ENCODE results near the gene KIAA0586. TPM values are rescaled to one million over a fixed set of nuclear protein-coding genes. Genes with fewer than 3 reads are reported as not detected.

KIAA0586 gene
- total and polyA plus RNA-seq, 10 of the 15 experiments (the other 5 are each of a cell fraction or from before 2014, with no cell fraction given), result 7.1 to 27.6 (median 19.1) TPM

- SMC1A ChIA-PET (ENCODE audit: uncharacterized antibody, unreplicated experiment), result no interaction called here
- CTCF ChIA-PET, result interaction anchor here (0.6 kb wide), 1 partner anchor 60 kb away, joined by 3 read pairs; no protein-coding TSS in a partner anchor
- H3K4me2 ChIP-seq (ENCODE audit: control insufficient read depth, insufficient read depth), result no peak overlapping the region
- ATAC-seq (peak; percentile 58), DNase-seq (ENCODE audit: low read depth, low spot score) (no peak), FAIRE-seq (no peak)
- intact Hi-C loops (cut with micrococcal nuclease; ENCODE audit: unreplicated experiment), result no loop called here
- no peak overlapping the region for H3K9ac ChIP-seq (ENCODE audit: control insufficient read depth, insufficient read depth, low read length)
- no peaks in the 10 kb centered on the region for H3K4me1 ChIP-seq (ENCODE audit: control insufficient read depth, insufficient read depth, low read length)
- no peak overlapping the region for H3K27ac ChIP-seq (ENCODE audit: control insufficient read depth, insufficient read depth)
- WGBS (ENCODE audit: insufficient coverage, insufficient replicate concordance, low lambda C conversion rate, missing lambda C conversion rate), result 56% methylated on average over 3 of the region's 3 CpGs
- H4K20me1 ChIP-seq (ENCODE audit: control insufficient read depth, insufficient read depth), result no peaks in the 10 kb centered on the region
- in situ Hi-C loops (cut with MboI), result no loop called here
- RAD21 ChIA-PET (ENCODE audit: unreplicated experiment), result no interaction called here
- no peaks in the 10 kb centered on the region for H3K27me3 ChIP-seq (replicated peaks in 1 of 2; ENCODE audit: control insufficient read depth in 2 of 2, insufficient read depth in 2 of 2, low read length in 1 of 2)
- H3K4me3 ChIP-seq, result no peak overlapping the region
- H3K36me3 ChIP-seq (ENCODE audit: control insufficient read depth in 2 of 2, insufficient read depth in 2 of 2, low read length in 1 of 2), result no peaks in the 10 kb centered on the region
- no peaks in the 10 kb centered on the region for H3K79me2 ChIP-seq (ENCODE audit: control insufficient read depth, insufficient read depth, low read length)
- no TSS peak for BruUV-seq (replicated peaks)
- POLR2A ChIA-PET, result interaction anchor here (0.7 kb wide), 1 partner anchor 20 kb away, joined by 3 read pairs; no protein-coding TSS in a partner anchor
- H2AFZ ChIP-seq (ENCODE audit: control insufficient read depth, low read depth, low read length), result no peak overlapping the region
- no peaks in the 10 kb centered on the region for H3K9me3 ChIP-seq (replicated peaks; ENCODE audit: control insufficient read depth, insufficient read depth, low read length)
- TF ChIP-seq SMAD1 (IDR thresholded peaks at IDR 0.05; ENCODE audit: low read depth, partially characterized antibody), result no peak
- TF ChIP-seq ZBTB33 (IDR thresholded peaks at IDR 0.05), result no peak
- TF ChIP-seq TCF3 (IDR thresholded peaks at IDR 0.05; ENCODE audit: borderline replicate concordance, insufficient read depth, low read depth, low read length), result no peak
- TF ChIP-seq SKIL (IDR thresholded peaks at IDR 0.05; ENCODE audit: low read depth, poor library complexity, severe bottlenecking), result no peak
- TF ChIP-seq MYB (IDR thresholded peaks at IDR 0.05; ENCODE audit: borderline replicate concordance, low read depth, low read length), result no peak
- no peak for TF ChIP-seq USF1 (IDR thresholded peaks at IDR 0.05; ENCODE audit: borderline replicate concordance, extremely low read length, insufficient read depth, low read depth, low read length)
- no peak for TF ChIP-seq HSF1 (IDR thresholded peaks at IDR 0.05; ENCODE audit: low read depth, low read length)
- TF ChIP-seq EED (IDR thresholded peaks at IDR 0.05; ENCODE audit: low read depth), result no peak
- TF ChIP-seq RAD51 (IDR thresholded peaks at IDR 0.05), result no peak
- no peak for TF ChIP-seq CUX1 (IDR thresholded peaks at IDR 0.05; ENCODE audit: insufficient replicate concordance, low read depth, low read length)
Measured at GRCh38 chr14:58401587-58401986, 25.9 kb upstream of the KIAA0586 start.

All from GM12878 (cell line).